Measurements from ENCODE around the gene UVRAG.

The UVRAG gene

DNA sequence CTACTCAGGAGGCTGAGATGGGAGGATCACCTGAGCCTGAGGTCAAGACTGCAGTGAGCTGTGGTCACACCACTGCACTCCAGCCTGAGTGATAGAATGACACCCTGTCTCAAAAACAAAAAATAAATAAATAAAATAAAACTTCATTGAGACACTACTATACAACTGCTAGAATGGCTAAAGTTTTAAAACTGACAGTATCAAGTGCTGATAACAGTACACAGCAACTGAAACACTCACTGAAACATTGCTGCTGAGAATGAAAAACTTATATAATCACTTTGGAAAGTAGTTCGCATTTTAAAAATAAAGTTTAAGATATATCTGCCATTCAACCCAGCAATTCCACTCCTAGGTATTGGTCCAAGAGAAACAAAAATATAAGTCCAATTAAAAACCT lies 290.6 kb downstream of the UVRAG start:
- no peak for TF ChIP-seq JUND (IDR thresholded peaks at IDR 0.05; ENCODE audit: low read depth)
- in situ Hi-C loops (cut with HindIII; ENCODE audit: low pct_unique_long_range_greater_than_20kb, low sequenced_read_pairs) = no loop called here
- DNase-seq (ENCODE audit: low read depth in 1 of 2, low spot score in 1 of 2) = no peak

DNA sequence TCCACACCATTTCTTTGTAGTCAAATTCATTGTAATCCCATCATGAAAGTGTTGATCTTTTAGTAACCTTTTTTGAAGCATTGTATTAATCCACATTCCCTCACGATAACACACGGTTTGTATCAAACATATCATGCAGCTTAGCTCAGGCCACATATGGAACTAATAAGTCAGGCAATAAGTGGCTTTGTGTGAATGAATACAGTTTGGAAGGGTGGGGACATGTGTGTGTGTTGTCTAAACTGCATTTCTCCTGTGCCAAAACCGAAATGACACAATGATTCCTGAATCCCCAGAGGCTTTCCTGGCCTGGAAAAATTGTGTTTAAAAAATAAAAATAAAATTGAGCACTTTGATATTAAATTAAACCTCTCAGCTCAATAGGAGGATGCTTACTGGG lies 293.0 kb downstream of the UVRAG start:
- DNase-seq (ENCODE audit: low read depth in 1 of 2, low spot score in 1 of 2) = no peak
- in situ Hi-C loops (cut with HindIII; ENCODE audit: low pct_unique_long_range_greater_than_20kb, low sequenced_read_pairs) = no loop called here
- TF ChIP-seq JUND (IDR thresholded peaks at IDR 0.05; ENCODE audit: low read depth) = no peak

GRCh38 chr11:76114238-76114637 lies 299.2 kb downstream of the UVRAG start:
- no peak for DNase-seq (ENCODE audit: low read depth in 1 of 2, low spot score in 1 of 2)
- in situ Hi-C loops (cut with HindIII; ENCODE audit: low pct_unique_long_range_greater_than_20kb, low sequenced_read_pairs) = no loop called here
- no peak for TF ChIP-seq JUND (IDR thresholded peaks at IDR 0.05; ENCODE audit: low read depth)

DNA sequence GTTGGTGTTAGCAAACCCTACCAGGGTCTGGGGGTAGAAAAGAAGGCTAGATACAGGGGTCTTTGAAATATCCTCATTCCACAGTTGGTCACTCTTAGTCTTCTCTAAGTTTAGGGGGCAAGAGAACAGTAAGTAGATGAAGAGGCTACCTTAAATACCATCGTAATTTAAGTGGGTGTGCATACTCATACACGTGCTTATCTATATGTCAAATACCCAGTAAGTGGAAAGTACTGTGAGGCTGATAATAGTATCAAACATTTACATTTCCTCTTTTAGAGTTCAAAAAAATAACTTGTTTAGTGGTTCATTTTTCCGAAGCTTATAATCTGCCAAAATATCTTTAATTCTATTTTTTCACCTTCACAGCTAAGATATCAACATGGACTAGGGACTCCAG lies 300.5 kb downstream of the UVRAG start:
- TF ChIP-seq JUND (IDR thresholded peaks at IDR 0.05; ENCODE audit: low read depth) = no peak
- in situ Hi-C loops (cut with HindIII; ENCODE audit: low pct_unique_long_range_greater_than_20kb, low sequenced_read_pairs) = no loop called here
- DNase-seq (ENCODE audit: low read depth in 1 of 2, low spot score in 1 of 2) = no peak

- in situ Hi-C loops (cut with HindIII; ENCODE audit: low pct_unique_long_range_greater_than_20kb, low sequenced_read_pairs) = no loop called here
- TF ChIP-seq JUND (IDR thresholded peaks at IDR 0.05; ENCODE audit: low read depth) = no peak
- DNase-seq (ENCODE audit: low read depth in 1 of 2, low spot score in 1 of 2) = no peak
Measured at GRCh38 chr11:76119032-76119431, 304.0 kb downstream of the UVRAG start.

DNA sequence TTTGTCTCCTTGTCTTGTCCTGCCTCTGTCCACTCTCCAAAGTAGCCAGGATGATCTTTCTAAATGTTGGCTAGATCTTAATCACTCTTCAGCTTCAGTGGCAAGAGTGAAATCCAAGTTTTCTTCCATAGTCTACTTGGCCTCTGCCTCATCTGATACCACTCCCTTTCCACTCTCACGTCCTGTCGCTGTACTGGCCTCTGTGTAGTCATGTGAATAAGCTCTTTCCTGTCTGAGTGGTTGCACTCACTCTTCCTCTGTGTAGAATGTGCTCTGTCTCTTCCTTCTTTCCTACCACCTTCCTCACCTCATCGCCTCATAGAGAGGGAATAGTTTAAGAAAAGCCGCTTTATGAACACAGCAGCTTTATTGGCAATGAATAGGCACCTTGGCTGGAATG lies 304.8 kb downstream of the UVRAG start:
- TF ChIP-seq JUND (IDR thresholded peaks at IDR 0.05; ENCODE audit: low read depth) = no peak
- DNase-seq (ENCODE audit: low read depth in 1 of 2, low spot score in 1 of 2) = no peak
- in situ Hi-C loops (cut with HindIII; ENCODE audit: low pct_unique_long_range_greater_than_20kb, low sequenced_read_pairs) = no loop called here

- no peak for TF ChIP-seq JUND (IDR thresholded peaks at IDR 0.05; ENCODE audit: low read depth)
- in situ Hi-C loops (cut with HindIII; ENCODE audit: low pct_unique_long_range_greater_than_20kb, low sequenced_read_pairs) = no loop called here
- no peak for DNase-seq (ENCODE audit: low read depth in 1 of 2, low spot score in 1 of 2)
Measured at GRCh38 chr11:76120513-76121101, 305.6 kb downstream of the UVRAG start.

- TF ChIP-seq JUND (IDR thresholded peaks at IDR 0.05; ENCODE audit: low read depth) = no peak
- peak; percentile 42 to 71 for DNase-seq (ENCODE audit: low read depth in 1 of 2, low spot score in 1 of 2)
- in situ Hi-C loops (cut with HindIII; ENCODE audit: low pct_unique_long_range_greater_than_20kb, low sequenced_read_pairs) = no loop called here
Measured at GRCh38 chr11:76123248-76123647, 308.2 kb downstream of the UVRAG start.

GRCh38 chr11:76124905-76125770 lies 310.1 kb downstream of the UVRAG start:
- in situ Hi-C loops (cut with HindIII; ENCODE audit: low pct_unique_long_range_greater_than_20kb, low sequenced_read_pairs) = no loop called here
- TF ChIP-seq JUND (IDR thresholded peaks at IDR 0.05; ENCODE audit: low read depth) = no peak
- DNase-seq (ENCODE audit: low read depth in 1 of 2, low spot score in 1 of 2) = no peak

- in situ Hi-C loops (cut with HindIII; ENCODE audit: low pct_unique_long_range_greater_than_20kb, low sequenced_read_pairs) = no loop called here
- TF ChIP-seq JUND (IDR thresholded peaks at IDR 0.05; ENCODE audit: low read depth) = no peak
- DNase-seq (ENCODE audit: low read depth in 1 of 2, low spot score in 1 of 2) = no peak
Measured at GRCh38 chr11:76129729-76130128, 314.7 kb downstream of the UVRAG start.

- no peak for DNase-seq (ENCODE audit: low read depth in 1 of 2, low spot score in 1 of 2)
- in situ Hi-C loops (cut with HindIII; ENCODE audit: low pct_unique_long_range_greater_than_20kb, low sequenced_read_pairs) = no loop called here
- no peak for TF ChIP-seq JUND (IDR thresholded peaks at IDR 0.05; ENCODE audit: low read depth)
Measured at GRCh38 chr11:76131142-76131541, 316.1 kb downstream of the UVRAG start.

DNA sequence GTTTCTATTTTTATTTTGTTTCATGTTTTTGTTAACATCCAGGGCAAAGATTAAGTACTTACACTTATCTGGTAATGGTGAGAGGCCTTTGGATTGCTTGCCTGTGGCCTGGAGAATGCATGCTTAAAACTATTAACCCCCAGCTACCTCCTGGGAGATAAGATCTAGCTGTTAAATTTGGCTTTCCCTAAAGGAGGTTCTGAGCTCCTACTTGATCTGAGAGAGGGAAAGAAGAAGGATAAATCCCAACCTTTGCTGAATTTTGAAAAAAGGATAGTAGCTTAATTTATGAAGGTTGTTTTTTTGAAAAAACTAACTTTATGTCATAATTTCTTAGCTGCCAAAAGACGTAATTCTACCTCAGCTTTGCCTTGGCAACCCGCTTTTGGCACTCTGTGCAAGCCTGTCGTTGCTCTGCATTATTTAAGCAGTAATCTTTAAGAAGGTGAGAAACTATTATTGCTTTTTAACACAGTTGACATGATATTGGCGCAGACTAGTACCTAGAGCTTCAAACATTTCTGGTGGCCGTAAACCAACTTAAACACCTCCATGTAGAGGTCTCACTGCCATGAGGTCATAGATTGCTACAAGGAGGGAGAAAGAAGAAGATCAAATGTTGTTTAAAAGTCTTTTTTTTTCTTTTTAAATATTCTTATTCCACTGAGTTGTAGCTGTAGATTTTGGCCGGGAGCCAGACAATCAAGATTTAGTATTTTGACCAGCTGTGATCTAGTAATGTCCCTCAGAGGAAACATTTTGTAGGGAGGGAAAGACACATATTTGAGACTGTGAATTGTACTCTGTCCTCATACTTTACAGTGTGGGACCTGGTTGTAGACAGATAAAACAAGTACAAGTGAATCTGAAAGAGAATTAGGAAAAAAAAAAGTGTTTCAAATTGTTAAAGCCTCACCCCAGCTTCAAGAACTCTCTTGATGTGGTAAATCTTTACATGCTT lies 316.9 kb downstream of the UVRAG start:
- no peak for TF ChIP-seq JUND (IDR thresholded peaks at IDR 0.05; ENCODE audit: low read depth)
- no peak for DNase-seq (ENCODE audit: low read depth in 1 of 2, low spot score in 1 of 2)
- in situ Hi-C loops (cut with HindIII; ENCODE audit: low pct_unique_long_range_greater_than_20kb, low sequenced_read_pairs) = no loop called here
